SW480 (cell line): Measurements from ENCODE around the gene ISG20.

Source experiments
- DNase-seq: peaks from one replicate; pipeline ENCODE4 v3.0.0-alpha.2; 2016; ENCODE audit warnings: low spot score

Gene ISG20

GRCh38 chr15:88638626-88639372, at the start of gene ISG20:
ISG20 (plus strand) TSS chr15:88639016; CDS start chr15:88639367, 351 bp downstream.
- DNase-seq, result peak; percentile 98

DNA sequence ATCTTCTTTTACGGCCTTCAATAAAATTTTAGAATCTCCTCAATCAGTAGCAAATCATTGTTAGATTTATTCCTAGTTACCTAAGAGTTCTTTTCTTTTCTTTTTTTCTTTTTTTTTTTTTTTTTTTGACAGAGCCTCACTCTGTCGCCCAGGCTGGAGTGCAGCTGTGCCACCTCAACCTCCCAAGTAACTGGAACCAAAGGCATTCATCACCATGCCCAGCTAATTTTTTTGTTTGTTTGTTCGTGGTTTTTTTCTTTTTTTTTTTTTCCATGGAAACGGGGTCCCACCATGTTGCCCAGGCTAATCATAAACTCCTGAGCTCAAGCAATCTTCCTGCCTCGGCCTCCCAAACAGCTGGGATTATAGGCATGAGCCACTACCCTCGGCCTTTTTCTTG, 48.1 kb upstream of the ISG20 start:
- no peak for DNase-seq

GRCh38 chr15:88591384-88591783, 47.4 kb upstream of the ISG20 start:
- DNase-seq, result no peak

GRCh38 chr15:88603885-88604284, 34.9 kb upstream of the ISG20 start:
- DNase-seq, result no peak

DNA sequence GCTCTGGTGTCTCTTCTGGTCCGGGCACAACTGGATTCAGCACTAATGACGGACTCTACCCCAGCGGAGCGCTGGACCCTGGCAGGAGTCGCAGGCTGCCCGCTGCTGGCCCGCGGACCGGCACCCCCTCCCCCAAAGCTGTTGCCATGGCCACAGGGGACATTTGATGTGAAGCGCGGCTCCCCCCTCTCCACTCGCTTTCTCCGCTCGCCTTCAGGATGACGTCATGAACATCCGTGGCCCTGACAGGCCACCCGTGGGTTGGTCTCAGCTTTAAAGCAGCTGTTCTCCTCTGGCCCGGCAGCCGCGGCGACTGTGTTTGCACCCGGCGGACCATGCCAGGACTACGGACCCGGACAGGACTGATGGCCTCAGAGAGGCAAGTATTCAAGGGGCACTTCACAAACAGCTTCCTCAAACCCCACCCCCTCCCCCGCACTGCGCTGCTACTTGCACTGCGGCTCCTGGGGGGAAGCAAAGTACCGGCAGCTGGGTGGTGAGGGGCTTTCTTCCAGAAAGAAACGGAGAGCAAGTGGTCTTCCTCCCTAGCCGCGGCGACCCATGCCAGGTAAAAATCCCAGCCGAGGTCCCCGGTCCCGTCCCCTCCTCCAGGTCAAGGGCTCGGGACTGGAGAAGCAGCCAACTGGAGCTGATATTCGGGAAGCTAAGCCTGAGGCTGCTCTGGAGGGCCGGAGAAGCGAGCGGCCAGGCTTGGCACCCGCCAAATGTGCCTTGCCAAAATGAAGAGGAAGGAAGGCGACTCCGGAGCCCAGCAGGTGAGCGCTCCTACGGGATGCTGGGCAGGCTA, 34.2 kb upstream of the ISG20 start:
- DNase-seq, result no peak

DNA sequence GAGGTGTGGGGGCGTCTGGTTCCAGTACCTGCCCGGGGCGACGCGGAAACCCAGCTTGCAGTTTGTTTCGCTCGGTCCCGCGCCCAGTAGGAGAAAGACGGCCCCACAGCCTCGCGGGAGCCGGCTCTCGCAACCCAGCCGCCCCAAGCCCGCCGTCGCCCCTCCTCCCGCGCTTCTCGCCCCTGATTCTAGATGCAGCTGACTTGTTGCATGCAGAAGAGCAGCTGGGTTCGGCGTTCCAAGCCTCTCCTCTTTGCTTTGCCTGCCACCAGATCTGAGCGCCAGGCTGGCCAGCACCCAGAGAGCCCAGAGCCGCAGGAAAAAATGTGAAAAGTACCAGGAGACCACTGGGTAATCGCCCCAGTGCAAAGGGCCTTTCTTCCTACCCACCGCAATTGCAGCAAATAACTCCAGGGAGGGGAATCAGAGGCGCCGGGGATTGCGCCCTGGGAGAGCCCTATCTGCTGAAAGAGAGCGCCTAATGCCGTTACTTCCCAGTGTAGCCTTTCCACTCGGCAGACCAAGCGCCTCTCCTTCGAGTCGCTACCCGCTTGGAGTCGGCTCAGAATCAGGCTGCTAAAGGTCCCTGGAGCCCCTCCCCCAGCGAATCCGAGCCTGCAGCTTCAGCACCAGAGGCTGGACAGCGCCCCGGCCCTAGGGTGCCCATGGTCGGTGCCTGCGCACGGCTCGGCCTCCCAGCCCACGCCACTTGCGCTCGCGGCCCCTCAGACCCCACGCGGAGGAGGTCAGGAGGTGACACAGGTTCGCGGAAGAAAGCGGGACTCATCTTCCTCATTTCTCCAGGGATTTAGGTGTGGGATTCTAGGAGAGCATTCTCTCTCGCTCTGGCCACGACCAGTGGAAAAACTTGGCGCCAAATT, 33.4 kb upstream of the ISG20 start:
- no peak for DNase-seq

- DNase-seq, result no peak
Measured at GRCh38 chr15:88606070-88606794, 32.6 kb upstream of the ISG20 start.

DNA sequence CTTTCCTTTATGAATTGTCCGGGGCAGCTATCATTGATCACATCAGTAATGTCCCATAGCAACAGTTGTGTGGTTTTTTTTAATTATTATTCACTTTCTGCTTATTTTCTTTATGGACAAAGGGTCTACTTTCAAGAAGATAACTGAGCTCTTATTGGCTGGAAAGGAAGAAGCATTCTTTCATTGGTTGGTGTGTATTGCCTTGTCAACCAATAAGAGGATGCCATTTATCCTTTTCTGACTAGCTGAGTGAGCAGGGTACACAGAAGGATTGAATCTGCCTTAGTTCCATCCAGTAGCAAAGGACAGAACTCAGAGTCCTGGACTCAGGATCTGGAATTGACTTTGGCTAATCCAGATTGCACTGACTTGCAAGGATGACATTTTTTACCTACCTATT, 30.9 kb upstream of the ISG20 start:
- no peak for DNase-seq

GRCh38 chr15:88608607-88609181, 30.1 kb upstream of the ISG20 start:
- DNase-seq, result no peak

- DNase-seq, result no peak
Measured at GRCh38 chr15:88609344-88610090, 29.3 kb upstream of the ISG20 start.

DNA sequence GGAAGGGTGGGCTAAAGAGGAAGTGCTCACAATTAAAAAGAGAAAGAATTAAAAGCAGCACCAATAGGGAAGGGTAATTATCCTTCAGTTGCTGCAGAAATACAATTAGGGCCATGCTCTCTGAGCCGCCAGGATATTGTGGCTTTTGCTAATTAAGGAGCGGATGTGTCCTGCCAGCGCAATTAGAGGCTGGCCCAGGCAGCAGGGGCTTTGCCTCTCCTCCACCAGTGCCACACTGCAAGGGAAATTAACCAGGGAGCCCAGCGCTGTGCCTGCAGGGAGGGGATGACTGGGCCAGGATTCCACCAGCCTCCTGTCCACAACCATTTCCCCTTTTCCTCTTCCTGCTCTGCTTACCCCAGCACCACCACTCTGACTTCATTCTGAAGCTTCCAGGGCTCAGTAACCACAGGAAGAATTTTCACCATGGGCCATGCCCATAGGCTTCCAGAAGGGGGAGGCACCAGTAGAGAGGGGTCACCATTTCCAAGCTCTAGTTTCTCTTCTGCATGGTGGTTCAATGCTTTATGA, 28.1 kb upstream of the ISG20 start:
- DNase-seq, result peak; percentile 74

DNA sequence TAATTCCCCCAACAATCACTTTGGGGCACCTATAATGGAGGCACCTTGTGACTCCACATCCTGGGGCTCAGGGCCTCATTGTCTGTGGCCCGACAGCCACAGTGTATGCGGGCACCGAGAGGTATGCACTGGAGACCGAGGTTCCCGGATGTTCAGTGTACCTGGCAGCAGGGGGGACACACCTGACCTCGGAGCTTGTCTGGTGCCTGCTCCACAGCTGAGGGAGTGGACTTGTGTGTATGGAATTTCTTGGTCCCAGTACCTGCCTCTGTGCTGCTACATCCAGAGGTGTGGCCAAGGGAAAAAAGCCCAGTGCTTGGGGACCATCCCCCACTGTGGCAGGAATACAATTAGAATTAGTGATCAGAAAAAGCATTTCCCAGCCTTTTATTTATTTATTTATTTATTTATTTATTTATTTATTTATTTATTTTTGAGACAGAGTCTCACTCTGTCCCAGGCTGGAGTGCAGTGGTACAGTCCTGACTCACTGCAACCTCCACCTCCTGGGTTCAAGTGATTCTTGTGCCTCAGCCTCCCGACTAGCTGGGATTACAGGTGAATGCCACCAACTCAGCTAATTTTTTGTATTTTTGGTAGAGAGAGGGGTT, 26.5 kb upstream of the ISG20 start:
- no peak for DNase-seq

- no peak for DNase-seq
Measured at GRCh38 chr15:88613074-88613944, 25.5 kb upstream of the ISG20 start.

GRCh38 chr15:88615303-88616107, 23.3 kb upstream of the ISG20 start:
- peak; percentile 88 for DNase-seq

DNA sequence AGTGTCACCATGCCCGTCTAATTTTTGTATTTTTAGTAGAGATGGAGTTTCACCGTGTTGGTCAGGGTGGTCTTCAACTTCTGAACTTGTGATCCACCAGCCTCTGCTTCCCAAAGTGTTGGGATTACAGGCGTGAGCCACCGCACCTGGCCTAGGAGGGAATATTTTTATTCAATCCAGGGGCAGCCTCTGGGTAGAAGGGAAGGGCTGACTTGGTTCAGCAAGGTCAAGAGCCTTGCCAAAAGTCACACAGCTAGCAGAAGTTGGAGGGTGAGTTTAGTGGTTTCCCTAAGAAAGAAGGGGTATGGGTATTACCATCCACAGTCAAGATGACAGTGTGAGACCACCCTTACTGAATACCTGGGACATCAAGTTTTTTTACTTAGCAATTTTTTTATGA, 22.6 kb upstream of the ISG20 start:
- no peak for DNase-seq

- DNase-seq, result no peak
Measured at GRCh38 chr15:88617031-88617722, 21.6 kb upstream of the ISG20 start.

DNA sequence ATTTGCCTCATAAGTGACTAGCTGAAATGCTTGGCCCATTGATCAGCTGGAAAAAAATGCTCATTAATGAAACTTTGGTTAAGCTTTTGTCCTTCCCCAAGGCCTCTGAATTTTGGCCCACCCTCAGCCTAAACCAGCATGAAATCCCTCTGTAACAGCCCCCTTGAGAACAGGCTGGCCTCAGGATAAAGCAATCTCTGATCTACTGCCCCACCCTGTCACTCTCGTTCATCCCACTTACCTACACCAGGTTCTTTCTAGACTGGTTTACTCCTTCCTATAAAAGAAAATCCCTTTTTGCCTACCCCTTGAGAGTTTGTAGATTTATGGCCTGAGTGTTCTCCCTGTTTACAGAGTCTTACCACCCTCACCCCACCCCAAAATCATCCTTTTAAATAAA, 21.0 kb upstream of the ISG20 start:
- DNase-seq, result no peak
